AG09309 (cell line): ENCODE measurements around the gene KCNV2.

Experiments
- DNase-seq: peaks from one replicate; pipeline ENCODE4 v3.0.0-alpha.2; 2010; ENCODE audit warnings: low read depth
- H3K4me3 ChIP-seq: 2 replicates; pipeline ENCODE4 v1.5.1; 2011; ENCODE audit warnings: mild to moderate bottlenecking, low read depth, low read length, moderate library complexity; ENCODE audit not compliant: control insufficient read depth
- TF ChIP-seq, protein P1 (sequence below): IDR thresholded peaks from 2 replicates; pipeline ENCODE4 v1.5.1; 2011; ENCODE audit warnings: mild to moderate bottlenecking, low read depth, low read length, inconsistent platforms; ENCODE audit not compliant: insufficient read depth, control insufficient read depth; ENCODE audit errors: missing control alignments

The KCNV2 gene

DNA sequence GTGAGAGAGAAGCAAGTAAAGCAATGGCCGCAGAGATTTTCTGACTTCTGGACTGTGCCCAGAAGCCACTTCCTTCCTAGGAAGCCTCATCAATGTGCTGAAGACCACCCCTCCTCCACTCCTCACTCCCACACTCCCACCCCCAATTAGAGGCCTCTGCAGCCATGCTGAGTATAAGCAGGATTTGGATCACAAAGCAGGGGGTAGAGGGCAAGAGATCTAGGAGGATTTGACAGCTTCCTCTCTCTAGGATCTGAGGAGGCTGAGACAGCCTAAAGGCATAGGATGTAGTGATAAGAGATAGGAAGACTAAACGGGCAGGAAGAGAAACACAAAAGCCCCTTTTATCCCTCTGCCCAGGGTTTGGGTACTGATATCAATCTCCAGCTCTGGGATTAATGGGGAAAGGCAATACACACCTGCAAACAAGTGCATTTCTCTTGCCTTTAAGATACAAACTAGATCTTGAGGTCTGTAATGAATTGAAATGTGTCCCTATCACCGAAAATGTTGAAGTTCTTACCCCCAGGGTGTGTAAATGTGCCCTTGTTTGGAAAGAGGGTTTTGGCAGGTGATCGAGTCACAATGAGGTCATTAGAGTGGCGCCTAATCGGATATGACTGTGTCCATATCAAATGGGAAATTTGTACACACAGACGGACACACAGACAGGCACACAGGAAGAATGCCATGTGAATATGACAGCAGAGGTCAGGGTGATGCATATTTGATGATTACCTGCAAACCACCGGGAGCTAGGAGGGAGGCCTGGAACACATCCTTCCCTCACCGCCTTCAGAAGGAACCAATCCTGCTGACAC is 28.5 kb downstream of the KCNV2 start:
- DNase-seq, result no peak
- H3K4me3 ChIP-seq, result no peak overlapping the region
- TF ChIP-seq, protein P1, sequence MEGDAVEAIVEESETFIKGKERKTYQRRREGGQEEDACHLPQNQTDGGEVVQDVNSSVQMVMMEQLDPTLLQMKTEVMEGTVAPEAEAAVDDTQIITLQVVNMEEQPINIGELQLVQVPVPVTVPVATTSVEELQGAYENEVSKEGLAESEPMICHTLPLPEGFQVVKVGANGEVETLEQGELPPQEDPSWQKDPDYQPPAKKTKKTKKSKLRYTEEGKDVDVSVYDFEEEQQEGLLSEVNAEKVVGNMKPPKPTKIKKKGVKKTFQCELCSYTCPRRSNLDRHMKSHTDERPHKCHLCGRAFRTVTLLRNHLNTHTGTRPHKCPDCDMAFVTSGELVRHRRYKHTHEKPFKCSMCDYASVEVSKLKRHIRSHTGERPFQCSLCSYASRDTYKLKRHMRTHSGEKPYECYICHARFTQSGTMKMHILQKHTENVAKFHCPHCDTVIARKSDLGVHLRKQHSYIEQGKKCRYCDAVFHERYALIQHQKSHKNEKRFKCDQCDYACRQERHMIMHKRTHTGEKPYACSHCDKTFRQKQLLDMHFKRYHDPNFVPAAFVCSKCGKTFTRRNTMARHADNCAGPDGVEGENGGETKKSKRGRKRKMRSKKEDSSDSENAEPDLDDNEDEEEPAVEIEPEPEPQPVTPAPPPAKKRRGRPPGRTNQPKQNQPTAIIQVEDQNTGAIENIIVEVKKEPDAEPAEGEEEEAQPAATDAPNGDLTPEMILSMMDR, result no peak

DNA sequence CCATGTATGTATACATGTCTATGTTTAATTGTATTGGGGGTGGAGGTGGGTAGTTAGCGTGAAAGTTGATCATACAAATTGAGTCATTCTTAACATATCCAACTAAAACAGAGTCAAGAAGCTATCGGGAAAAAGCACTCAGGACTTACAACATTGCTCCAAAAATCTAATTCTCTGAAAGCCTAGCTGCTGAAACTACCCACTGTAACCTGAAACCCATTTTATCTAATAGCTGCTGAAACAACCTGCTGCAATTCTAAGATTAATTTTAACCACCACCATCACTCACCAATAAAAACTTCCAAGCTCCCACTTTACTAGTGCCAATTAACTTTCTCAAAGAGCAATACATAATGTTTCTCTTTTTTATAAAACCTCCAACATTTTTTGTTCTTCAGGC is 32.2 kb downstream of the KCNV2 start:
- no peak overlapping the region for H3K4me3 ChIP-seq
- no peak for DNase-seq
- TF ChIP-seq, protein P1, result no peak

DNA sequence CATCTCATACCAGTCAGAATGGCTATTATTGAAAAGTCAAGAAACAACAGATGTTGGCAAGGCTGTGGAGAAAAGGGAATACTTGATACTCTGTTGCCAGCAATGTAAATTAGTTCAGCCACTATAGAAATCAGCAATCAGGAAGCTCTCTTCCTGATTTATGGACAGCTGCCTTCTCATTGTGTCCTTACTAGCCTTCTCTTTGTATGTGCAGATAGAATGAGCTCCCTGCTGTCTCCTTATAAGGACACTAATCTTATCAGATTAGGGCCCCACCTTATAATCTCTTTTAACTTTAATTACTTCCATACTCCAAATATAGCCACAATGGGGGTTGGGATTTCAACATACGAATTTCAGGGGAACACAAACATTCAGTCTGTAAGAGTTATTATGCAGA is 38.0 kb downstream of the KCNV2 start:
- TF ChIP-seq, protein P1, result no peak
- DNase-seq, result no peak
- no peak overlapping the region for H3K4me3 ChIP-seq

DNA sequence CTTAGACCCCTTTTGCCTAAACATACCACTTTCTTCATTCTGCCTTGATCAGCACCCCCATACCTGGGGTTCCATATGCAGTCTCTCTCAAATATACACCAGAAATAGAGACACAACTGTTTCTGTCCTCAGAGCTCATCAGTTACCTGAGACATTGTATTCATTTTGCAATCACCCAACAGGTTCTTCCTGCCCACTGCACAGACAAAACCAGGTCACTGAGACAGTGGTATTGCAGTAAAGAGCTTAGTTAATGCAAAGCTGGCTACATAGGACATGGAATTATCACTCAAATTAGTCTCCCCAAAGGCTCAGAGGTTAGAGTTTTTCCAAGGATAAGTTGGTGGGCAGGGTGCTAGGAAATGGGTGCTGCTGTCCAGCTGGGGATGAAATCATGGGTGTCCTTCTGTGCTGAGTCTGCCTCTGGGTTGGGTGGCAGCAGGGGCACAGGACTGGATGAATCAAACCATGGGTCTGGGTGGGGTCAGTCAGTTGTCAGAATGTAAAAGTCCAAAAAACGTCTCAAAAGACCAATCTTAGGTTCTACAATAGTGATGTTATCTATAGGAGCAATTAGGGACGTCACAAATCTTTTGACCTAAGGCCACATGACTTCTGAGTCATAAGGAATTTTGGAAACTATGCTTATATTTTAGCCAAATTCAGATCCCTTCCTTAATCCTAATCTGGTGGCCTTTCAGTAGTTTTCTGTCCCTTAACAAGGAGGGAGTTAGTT is 41.0 kb downstream of the KCNV2 start:
- no peak for DNase-seq
- H3K4me3 ChIP-seq, result no peak overlapping the region
- TF ChIP-seq, protein P1, result no peak

DNA sequence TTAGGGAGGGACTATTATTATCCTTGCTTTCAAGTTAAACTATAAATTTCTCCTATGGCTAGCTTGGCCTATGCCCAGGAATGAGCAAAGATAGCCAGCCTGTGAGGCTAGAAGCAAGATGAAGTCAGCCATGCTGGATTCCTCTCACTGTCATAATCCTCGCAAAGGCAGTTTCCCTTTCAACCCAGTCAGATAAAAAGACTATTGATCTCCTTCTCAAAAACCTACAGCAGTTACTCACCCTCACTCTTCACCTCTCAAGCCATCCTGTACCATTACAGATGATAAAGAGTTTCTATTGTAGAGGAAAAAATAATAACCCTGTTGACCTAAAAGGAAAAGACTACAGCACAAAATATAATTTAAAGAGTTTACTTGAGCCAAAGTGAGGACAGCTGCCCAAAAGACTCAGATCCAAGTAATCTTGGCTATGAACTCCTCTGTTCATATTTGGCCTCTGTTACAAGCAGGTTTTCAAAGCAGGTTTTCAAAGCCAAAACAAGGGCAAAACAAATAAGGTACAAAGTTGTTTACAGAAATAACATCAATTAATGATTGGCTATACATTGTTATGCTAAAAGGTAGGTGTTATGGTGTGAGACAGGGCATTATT is 41.7 kb downstream of the KCNV2 start:
- H3K4me3 ChIP-seq, result no peak overlapping the region
- TF ChIP-seq, protein P1, result no peak
- no peak for DNase-seq

DNA sequence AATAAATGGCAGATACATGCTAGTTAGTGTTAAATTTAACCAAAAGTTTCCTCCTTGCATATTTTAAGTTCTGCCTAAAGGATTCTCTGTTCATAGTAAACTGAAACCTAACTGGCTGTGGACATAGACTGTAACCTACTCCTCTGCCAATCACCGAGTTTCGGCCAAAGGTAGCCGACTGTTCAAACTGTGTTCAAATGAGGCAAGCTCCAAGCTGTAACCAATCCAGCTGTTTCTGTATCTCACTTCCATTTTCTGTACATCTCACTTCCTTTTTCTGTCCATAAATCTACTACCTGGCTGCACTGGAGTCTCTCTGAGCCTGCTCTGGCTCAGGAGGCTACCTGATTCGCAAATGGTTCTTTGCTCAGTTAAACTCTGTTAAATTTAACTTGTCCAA is 44.1 kb downstream of the KCNV2 start:
- no peak overlapping the region for H3K4me3 ChIP-seq
- DNase-seq, result no peak
- TF ChIP-seq, protein P1, result no peak
